Heart right ventricle (tissue), 16 donors: ENCODE results near the gene FUNDC2. TPM values are rescaled to one million over a fixed set of nuclear protein-coding genes. Genes with fewer than 3 reads are reported as not detected.
A peak's percentile ranks its signal among the peaks of the same experiment; 100 is the strongest.

ENCODE experiments used
- ATAC-seq, 8 donors: fragments of 200-7000 bp; cut with Tn5 transposase; one replicate each; pipeline ENCODE4 v1.9.1; 2020; ENCODE audit warnings: mild to moderate bottlenecking in 8 of 8, moderate library complexity in 8 of 8, moderate number of reproducible peaks in 1 of 8
- DNase-seq, 2 donors: peaks; one replicate each; pipeline ENCODE4 v3.0.0-alpha.2; 2020
- H3K27ac ChIP-seq, 10 donors: fragments of 200-600 bp; sonication (generic) in 2 of 10; one replicate each; pipeline versions ENCODE4 v1.5.0 to v1.8.0; 2020 to 2022; ENCODE audit warnings: mild to moderate bottlenecking in 3 of 10
- H3K27me3 ChIP-seq, 7 donors: fragments of 200-600 bp; one replicate each; pipeline ENCODE4 v1.8.0; 2021 to 2022; ENCODE audit warnings: mild to moderate bottlenecking in 2 of 7
- H3K36me3 ChIP-seq, 9 donors: fragments of 200-600 bp; sonication (generic) in 1 of 9; one replicate each; pipeline versions ENCODE4 v1.5.0 to v1.8.0; 2020 to 2022; ENCODE audit warnings: mild to moderate bottlenecking in 2 of 9
- H3K4me1 ChIP-seq, 9 donors: fragments of 200-600 bp; sonication (generic) in 1 of 9; one replicate each; pipeline versions ENCODE4 v1.5.0 to v1.8.0; 2020 to 2022; ENCODE audit warnings: mild to moderate bottlenecking in 4 of 9
- H3K4me3 ChIP-seq, 10 donors: fragments of 200-600 bp; sonication (generic) in 2 of 10; one replicate each; pipeline versions ENCODE4 v1.5.0 to v1.8.0; 2020 to 2022; ENCODE audit warnings: mild to moderate bottlenecking in 7 of 10, moderate library complexity in 2 of 10
- H3K9me3 ChIP-seq, 11 donors: fragments of 200-600 bp in 10 of 11; sonication (generic) in 2 of 11; one replicate each; pipeline versions ENCODE4 v1.5.0 to v1.8.0; 2013 to 2022; ENCODE audit warnings: mild to moderate bottlenecking in 2 of 11, control low read depth in 1 of 11, moderate library complexity in 1 of 11
- WGBS, 2 donors: extraction: QIAGEN DNeasy Blood & Tissue Kit; methylation state at CpG; one replicate each; pipeline ENCODE4 v1.1.7; 2013; ENCODE audit warnings: inconsistent platforms in 1 of 2; 5-methylcytosine and 5-hydroxymethylcytosine counted together
- intact Hi-C, 10 donors: fragments of 100-400 bp; cut with DNase I; formaldehyde crosslinking; loops; one replicate each; pipeline versions ENCODE4 v1.11.1 to v1.14.2; 2022
- polyA plus RNA-seq, 2 donors: library from polyadenylated mRNA; stranded (reverse); fragments of 200-250 nt; gene quantifications; one replicate each; pipeline ENCODE4 v1.2.3, GENCODE V29; 2013
- total RNA-seq, 10 donors: library from RNA; stranded (reverse); fragmentation: NEBNext Ultra II Directional in 3 of 10; extraction: Animal tissue kit (Norgen Biotek cat#: 25700) in 3 of 10; gene quantifications; one replicate each; pipeline versions ENCODE4 v1.2.1 to v1.2.4, GENCODE V29; 2021 to 2023
- TF ChIP-seq, protein P1 (sequence below), 9 donors: fragments of 200-600 bp; sonication (generic) in 2 of 9; IDR thresholded peaks; one replicate each; pipeline versions ENCODE4 v1.5.0 to v1.8.0; 2021 to 2022; ENCODE audit warnings: antibody characterized with exemption in 9 of 9, mild to moderate bottlenecking in 5 of 9, moderate library complexity in 1 of 9
- donor health status: Arrhythmogenic right ventricular cardiomyopathy.
- donor health status: ischemic (EF 13 %, LVEDD 7.1; RV severe dilation, severe dysfunction).
- donor health status: healthy with polysubstance abuse.
- donor health status: DM: no; HTN: yes; CAD: no.
- donor health status: DM: no; HTN: no; CAD: no.
- donor health status: ischemic (EF 25% LVEDD 6.9; RV normal size, moderate dysfunction).
- donor health status: ischemic (EF 25% LVEDD 5.7; RV mildly dilated, moderate dysfunction).
- donor health status: healthy.
- donor health status: DM: yes; HTN: yes; CAD: no.
- donor health status: Ischemic cardiomyopathy.
- donor health status: ischemic (EF 35%, LVEDD 5.7; RV mildly dilated, moderate dysfunction).
- donor health status: nonischemic (EF 11% LVEDD 7.7; RV severe dilation, severe dysfunction).
- donor health status: DM: yes; HTN: yes; CAD: no.
- donor health status: PGD.
- donor health status: ischemic (EF 29% LVEDD 5.4; RV normal size, mild dysfunction).
- donor health status: nonischemic (EF 23%, LVEDD 6.1; RV moderate dilation, normal function).

FUNDC2 gene
- total and polyA plus RNA-seq, 12 donors = 234 to 530 (median 312) TPM

DNA sequence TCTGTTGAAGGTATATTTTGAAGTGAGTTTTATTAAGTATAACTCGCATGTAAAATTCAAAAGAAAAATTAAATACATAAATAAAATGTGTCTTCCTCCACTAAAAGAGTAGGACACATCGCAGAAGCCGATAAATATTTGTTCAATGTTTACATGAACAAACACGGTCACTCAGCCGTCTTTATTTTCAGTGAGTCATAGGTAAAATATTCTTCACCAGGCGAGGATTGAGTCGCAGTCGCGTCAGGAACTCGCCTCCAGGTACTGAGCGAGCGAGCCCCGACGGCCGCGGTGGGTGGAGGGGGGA lies 271 bp upstream of the FUNDC2 start:
- peak overlapping the region in 9 of 10 donors; percentile 32 to 75 (median 62) for H3K4me3 ChIP-seq
- no peaks in the 10 kb centered on the region for H3K27me3 ChIP-seq
- H3K36me3 ChIP-seq = no peaks in the 10 kb centered on the region
- peak overlapping the region; percentile 85 to 99 (median 98) for H3K27ac ChIP-seq
- ATAC-seq = no peak
- TF ChIP-seq, protein P1, sequence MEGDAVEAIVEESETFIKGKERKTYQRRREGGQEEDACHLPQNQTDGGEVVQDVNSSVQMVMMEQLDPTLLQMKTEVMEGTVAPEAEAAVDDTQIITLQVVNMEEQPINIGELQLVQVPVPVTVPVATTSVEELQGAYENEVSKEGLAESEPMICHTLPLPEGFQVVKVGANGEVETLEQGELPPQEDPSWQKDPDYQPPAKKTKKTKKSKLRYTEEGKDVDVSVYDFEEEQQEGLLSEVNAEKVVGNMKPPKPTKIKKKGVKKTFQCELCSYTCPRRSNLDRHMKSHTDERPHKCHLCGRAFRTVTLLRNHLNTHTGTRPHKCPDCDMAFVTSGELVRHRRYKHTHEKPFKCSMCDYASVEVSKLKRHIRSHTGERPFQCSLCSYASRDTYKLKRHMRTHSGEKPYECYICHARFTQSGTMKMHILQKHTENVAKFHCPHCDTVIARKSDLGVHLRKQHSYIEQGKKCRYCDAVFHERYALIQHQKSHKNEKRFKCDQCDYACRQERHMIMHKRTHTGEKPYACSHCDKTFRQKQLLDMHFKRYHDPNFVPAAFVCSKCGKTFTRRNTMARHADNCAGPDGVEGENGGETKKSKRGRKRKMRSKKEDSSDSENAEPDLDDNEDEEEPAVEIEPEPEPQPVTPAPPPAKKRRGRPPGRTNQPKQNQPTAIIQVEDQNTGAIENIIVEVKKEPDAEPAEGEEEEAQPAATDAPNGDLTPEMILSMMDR (IDR thresholded peaks at IDR 0.05) = no peak
- H3K9me3 ChIP-seq = peaks cover 0 to 5% (median 0%) of the 10 kb centered on the region in 11 donors
- WGBS, 2 donors = 0 to 1% methylated on average over 15 to 16 of the region's 16 CpGs
- intact Hi-C loops = loop anchor here in 1 of 10 donors (5.0 kb wide), 1 partner anchor 46 kb away; the partner anchor contains the start of genes BRCC3, CMC4 and MTCP1
- no peak for DNase-seq
- peaks cover 0 to 29% (median 4%) of the 10 kb centered on the region in 9 donors for H3K4me1 ChIP-seq

DNA sequence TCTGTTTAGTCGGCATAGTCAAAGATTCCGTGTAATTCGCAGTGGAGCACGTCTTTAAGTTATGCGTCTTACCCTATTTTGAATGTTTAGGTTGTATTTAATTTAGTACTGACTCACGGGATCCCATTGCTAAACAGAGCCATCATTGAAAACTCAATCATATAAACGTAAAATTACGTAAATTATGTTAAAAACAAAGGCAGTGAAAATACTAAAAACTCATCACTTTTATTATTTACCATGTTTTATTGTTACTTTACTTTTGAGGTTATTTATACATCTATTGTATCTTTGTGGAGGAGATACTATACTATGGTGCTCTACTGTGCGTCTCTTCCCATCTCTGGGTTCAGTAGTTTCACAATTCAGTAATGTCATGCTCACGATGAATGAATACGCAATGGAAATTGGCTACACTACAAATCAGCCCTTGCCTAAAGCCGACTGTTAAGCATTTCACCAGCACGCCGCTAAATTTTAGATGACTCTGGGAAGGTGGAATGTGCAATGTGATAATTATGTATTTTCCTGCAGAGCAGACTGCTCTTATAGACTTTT lies 944 bp downstream of the FUNDC2 start:
- Histone ChIP-seq H3K27me3 (no peaks in the 10 kb centered on the region), H3K27ac (peak overlapping the region; percentile 85 to 99 (median 98)), H3K9me3 (peaks cover 0 to 5% (median 0%) of the 10 kb centered on the region in 11 donors), H3K4me1 (peaks cover 0 to 34% (median 4%) of the 10 kb centered on the region in 9 donors), H3K4me3 (peak overlapping the region; percentile 32 to 75 (median 62)), H3K36me3 (no peaks in the 10 kb centered on the region)
- intact Hi-C loops = loop anchor here in 1 of 10 donors (2.0 to 5.0 kb wide), 2 partner anchors 21 to 45 kb away; partner anchors contain the start of genes BRCC3, CMC4 and MTCP1
- WGBS, 2 donors = 0% methylated on average over 14 of the region's 14 CpGs
- ATAC-seq (peak; percentile 23 to 67 (median 52)), DNase-seq (peak in 1 of 2 donors; percentile 27)
- TF ChIP-seq, protein P1 (IDR thresholded peaks at IDR 0.05) = no peak

DNA sequence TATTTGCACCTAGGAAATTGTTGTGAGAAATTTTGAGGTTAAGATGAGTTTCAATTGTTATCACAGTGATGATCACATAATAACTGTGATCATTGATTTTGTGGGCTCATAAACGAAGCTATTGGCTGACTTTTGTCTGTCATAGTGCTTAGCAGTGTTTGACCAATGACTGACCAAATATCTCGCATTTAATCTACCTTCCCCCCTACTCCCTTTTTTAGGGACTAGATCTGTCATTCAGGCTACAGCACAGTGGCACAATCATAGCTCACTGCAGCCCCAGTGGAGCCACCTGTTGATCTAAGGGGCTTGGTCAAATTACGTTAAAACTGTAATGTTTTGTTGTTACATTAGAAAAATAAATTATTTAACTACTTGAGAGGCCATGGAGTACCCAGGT lies 1.5 kb downstream of the FUNDC2 start:
- H3K36me3 ChIP-seq = peaks cover 0 to 2% (median 0%) of the 10 kb centered on the region in 9 donors
- WGBS, 2 donors = 6 to 13% methylated on average over 3 of the region's 3 CpGs
- H3K9me3 ChIP-seq = peaks cover 0 to 5% (median 0%) of the 10 kb centered on the region in 11 donors
- no peaks in the 10 kb centered on the region for H3K27me3 ChIP-seq
- intact Hi-C loops = loop anchor here in 1 of 10 donors (2.0 to 5.0 kb wide), 2 partner anchors 21 to 44 kb away; partner anchors contain the start of genes BRCC3, CMC4 and MTCP1
- peak overlapping the region in 8 of 10 donors; percentile 32 to 75 (median 65) for H3K4me3 ChIP-seq
- TF ChIP-seq, protein P1 (IDR thresholded peaks at IDR 0.05) = no peak
- DNase-seq = no peak
- ATAC-seq = no peak
- peaks cover 0 to 34% (median 4%) of the 10 kb centered on the region in 9 donors for H3K4me1 ChIP-seq
- peak overlapping the region; percentile 85 to 99 (median 98) for H3K27ac ChIP-seq

DNA sequence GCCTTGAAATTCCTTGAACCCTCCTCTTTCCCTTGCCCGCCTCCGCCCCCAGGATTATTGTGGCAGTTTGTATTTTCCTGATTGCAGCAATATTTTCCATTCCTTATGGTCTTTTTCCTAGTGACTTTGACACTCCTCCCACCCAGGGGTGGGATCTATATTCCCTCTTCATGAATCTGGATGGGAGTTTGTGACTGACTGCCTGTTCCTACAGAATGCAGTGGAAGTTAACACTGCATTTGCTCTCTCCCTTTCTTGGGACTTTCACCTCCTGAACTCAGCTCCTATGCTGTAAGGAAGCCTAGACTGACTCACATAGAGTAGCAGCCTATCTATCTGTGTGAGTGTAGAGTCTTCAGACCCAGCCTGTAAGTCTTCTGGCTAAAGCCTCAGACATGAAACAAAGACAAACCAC lies 2.2 kb downstream of the FUNDC2 start:
- 53 to 70% methylated on average over 2 of the region's 2 CpGs for WGBS, 2 donors
- TF ChIP-seq, protein P1 (IDR thresholded peaks at IDR 0.05) = no peak
- peaks cover 0 to 34% (median 4%) of the 10 kb centered on the region in 9 donors for H3K4me1 ChIP-seq
- H3K27me3 ChIP-seq = no peaks in the 10 kb centered on the region
- intact Hi-C loops = loop anchor here in 1 of 10 donors (2.0 to 5.0 kb wide), 2 partner anchors 20 to 43 kb away; partner anchors contain the start of genes BRCC3, CMC4 and MTCP1
- no peak for ATAC-seq
- H3K36me3 ChIP-seq = peaks cover 0 to 9% (median 0%) of the 10 kb centered on the region in 9 donors
- DNase-seq = no peak
- peak overlapping the region; percentile 85 to 99 (median 98) for H3K27ac ChIP-seq
- peak overlapping the region in 6 of 10 donors; percentile 20 to 75 (median 62) for H3K4me3 ChIP-seq
- peaks cover 0 to 5% (median 0%) of the 10 kb centered on the region in 11 donors for H3K9me3 ChIP-seq
